HT-29 (cell line): ENCODE data around the gene ADAMTS15. TPM values are rescaled to one million over a fixed set of nuclear protein-coding genes. Genes with fewer than 3 reads are reported as not detected.
"Not testable (repeated sequence)": the region's sequence is repeated elsewhere in the genome, so short reads cannot be mapped to it uniquely, and the experiment has no call there.

Experiments
- DNase-seq: peaks from one replicate; pipeline ENCODE4 v3.0.0-alpha.2; 2015; ENCODE audit warnings: low spot score
- total RNA-seq: library from RNA; depleted of rRNA; stranded (reverse); fragments of >200 nt; shearing (Covaris generic); gene quantifications from 2 replicates; pipeline ENCODE4 v1.2.3, GENCODE V29; 2014

Gene ADAMTS15
- total RNA-seq, 1 experiment from 2014 or later, result not detected

DNA sequence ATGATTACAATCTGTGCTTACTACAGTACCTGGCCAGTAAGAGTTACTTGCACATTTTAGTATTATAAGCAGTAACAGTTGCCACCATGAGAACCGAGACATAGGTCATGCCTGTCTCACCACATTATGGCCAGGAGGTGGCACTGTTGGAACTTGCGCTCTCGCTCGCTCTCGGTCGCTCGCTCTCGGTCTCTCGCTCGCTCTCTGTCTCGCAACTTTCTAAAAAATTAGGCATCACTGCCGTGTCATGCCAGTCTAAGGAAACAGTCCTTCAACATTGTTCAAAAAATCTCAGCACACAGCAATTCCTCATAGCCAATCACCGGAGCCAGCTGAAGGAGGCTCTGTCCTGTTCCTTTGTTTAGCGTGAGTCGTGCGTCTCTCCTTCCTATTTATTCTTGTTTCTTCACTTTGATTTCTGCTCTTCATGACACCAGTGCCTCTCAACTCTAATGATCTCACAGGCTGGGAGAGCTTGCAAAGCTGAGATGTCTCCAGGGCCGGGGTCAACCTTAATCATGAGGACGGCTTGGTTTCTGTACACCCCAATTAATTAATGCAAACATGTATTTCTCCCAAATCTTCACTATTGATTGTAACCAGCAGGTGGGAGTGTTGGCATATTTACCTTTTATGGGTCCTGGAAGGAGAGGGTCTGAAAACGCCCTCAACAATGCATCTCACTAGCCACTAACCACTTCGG lies 13.8 kb upstream of the ADAMTS15 start:
- DNase-seq, result peak; percentile 95

DNA sequence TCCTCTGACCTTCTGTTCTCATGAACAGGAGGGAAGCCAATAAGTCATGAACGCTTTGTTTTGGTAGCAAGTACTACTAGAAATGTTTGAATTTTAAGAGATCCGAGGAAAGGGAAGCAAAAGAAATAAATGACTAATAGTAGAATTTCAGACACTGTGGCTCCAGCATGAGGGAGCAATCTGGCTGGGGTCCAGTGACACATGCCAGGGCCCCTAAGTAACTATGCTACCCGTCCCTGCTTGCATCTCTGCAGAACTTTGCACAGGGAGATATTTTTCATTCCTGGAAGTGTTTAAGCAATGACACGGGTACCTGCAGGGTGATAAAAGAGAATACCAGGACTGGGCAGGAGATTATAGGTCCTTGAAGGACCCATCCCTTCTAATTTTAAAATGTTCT lies 12.8 kb upstream of the ADAMTS15 start:
- no peak for DNase-seq

DNA sequence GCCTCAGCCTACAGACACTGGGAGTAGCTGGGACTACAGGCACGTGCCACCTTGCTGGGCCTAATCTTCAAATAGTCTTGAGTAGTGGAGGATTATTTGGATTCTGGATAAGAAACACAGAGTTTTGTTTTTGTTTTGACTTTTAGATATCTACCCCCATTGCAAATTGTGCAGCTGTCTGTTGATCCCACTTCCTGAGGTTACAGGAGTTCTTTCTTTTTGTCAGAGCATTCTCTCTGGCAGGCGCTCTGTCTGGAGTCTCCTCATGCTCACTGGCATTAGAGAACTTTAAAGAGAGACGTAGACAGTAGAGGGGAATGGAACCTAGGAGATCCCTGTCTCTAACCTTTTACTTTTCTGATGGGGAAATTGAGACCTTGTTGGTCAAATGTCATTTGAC lies 12.3 kb upstream of the ADAMTS15 start:
- no peak for DNase-seq

DNA sequence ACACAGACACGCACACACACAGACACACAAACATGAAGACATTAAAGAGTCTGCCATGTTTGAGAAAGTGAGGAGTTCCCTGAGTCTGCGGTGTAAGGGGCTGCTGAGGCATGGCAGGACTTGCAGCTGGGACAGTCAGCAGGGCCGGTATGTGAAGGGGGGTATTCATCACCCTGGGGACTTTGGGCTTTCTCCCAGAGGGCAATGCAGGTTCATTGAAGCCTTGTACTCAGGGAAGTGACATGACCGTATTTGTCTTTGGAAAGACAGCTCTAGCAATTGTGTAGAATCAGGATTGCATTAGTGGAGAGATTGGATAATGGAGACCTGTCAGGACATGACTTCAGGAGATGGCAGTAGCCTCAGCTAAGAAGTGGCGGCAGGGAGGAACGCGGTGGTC lies 10.6 kb upstream of the ADAMTS15 start:
- DNase-seq, result no peak

DNA sequence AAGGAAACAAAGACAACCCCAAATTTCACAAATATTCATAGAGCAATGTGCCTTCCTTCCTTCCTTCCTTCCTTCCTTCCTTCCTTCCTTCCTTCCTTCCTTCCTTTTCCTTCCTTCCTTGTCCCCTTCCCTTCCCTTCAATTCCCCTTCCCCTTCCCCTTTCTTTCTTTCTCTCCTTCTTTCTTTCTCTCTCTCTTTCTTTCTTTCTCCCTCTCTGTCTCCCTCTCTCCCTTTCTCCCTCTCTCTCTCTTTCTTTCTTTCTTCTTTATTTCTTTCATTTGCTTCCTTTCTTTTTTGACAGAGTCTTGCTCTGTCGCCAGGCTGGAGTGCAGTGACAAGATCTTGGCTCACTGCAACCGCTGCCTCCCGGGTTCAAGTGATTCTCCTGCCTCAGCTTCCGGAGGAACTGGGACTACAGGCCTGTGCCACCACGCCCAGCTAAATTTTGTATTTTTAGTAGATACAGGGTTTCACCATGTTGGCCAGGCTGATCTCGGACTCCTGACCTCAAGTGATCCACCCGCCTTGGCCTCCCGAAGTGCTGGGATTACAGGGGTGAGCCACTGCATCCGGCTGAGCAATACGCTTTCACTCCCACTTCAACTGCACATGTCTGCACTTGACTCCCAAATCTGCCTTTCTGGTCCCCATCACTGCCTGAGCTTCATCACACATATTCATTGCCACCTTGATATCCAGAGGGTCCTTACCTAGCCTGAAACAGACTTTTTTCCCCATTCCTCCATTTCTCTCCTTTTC lies 9.9 kb upstream of the ADAMTS15 start:
- DNase-seq, result not testable (repeated sequence)

DNA sequence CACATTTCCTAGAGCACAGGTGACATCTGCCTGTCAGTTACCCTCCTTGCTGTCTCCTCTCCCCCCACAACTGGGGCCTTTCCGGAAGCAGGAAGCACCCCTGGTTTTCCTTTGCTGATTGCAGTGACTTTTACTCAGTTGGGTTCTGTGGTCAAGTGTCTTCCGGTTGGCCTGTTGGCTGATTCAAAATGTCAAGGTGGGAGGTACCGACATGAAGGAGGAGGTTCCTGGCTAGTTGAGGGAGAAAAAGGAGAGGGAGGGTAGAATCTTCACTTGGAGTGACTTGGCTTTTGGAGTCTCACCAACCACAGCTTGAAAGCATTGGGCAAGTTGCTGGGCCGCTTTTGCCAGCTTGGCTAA lies 9.3 kb upstream of the ADAMTS15 start:
- no peak for DNase-seq

DNA sequence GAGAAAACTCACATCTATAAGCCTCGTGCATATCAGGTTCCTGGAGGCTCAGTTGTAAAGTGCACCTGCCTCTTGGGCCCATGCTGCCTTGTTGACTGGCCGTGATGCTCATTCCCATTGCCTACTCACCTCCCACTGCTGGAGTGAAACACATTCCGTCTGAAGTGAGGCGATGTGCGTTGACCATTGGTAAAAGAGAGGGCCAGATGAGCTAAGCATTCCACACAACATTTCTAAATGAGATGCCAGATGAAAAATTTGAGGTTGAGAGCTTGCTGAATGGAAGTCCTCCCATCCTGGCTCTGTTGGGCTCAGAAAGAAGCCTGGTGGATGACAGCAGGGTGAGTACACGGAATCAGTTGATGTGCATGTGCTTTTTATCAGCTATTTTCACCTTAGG lies 8.6 kb upstream of the ADAMTS15 start:
- DNase-seq, result no peak

DNA sequence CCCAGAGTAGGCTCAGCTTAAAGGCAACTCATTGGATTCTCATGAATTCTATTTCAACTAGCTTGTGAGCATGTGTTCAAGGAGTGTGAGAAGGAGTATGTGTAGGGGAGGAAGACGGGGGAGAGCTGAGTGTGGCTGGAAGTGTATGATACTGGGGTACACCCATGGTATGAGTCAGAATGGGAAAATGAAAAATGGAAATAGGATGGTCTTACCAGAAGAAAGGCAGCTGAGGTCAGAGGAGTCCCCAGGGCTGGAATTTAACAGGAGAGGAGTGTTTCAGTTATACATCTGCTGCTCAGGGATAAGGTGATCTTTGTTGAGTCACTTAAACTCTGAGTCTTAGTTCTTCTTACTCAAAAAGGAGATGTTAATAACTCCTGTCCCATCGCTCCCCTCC lies 6.7 kb upstream of the ADAMTS15 start:
- DNase-seq, result no peak

DNA sequence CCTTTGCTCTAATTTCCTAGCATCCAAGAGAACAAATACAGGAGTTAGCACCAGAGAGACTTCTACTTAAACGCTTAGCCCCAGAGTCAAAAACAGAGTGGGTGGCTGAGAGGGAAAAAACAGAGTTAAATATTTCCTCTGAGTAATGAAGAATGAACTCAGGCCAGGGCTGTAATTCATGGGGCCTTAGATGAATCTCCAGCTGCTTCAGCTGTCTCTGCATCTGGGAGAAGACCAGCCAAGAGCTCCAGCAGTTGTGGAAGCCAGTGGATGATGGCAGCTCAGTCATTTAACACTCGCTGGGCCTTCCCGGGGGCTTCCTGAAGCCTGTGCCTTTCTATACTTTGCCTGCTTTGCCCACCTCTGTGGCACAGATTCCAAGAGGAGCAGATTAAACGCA lies 5.7 kb upstream of the ADAMTS15 start:
- no peak for DNase-seq

DNA sequence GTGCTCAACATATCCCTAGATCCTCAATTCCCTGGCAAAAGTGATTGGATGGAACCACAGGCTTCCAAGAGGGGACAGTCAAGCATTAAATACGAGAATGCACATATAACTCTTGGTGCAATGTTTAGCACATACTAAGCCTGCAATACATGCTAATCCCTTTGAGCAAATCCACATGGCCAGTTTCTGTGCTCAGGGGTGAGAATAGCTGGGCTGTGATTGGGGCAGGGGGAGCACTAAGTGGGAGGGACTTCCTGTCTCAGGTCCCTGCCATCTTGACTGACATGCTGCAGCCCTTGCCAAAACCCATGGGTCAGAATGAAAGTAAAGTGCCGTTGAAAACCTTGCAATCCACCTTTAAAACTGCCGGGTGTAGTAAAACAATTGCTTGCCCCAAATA lies 2.7 kb upstream of the ADAMTS15 start:
- DNase-seq, result no peak

DNA sequence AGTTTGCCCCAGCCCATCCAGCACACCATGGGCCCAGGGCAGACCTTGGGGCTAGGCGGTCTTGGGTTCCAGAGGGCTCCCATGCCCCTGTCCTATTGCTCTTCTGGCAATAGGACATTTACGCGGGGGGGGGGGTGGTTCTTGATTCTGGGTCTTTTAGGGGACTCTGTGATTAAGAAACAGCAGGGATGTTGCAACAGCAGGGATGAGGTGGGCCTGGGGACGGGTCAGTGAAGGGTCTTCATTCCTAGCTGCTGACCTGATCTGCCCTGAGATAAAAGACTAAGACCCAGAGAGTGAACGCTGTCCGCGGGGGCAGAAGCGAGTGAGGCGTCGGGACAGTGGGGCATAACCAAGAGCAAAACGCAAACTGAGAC lies 418 bp upstream of the ADAMTS15 start:
- no peak for DNase-seq

DNA sequence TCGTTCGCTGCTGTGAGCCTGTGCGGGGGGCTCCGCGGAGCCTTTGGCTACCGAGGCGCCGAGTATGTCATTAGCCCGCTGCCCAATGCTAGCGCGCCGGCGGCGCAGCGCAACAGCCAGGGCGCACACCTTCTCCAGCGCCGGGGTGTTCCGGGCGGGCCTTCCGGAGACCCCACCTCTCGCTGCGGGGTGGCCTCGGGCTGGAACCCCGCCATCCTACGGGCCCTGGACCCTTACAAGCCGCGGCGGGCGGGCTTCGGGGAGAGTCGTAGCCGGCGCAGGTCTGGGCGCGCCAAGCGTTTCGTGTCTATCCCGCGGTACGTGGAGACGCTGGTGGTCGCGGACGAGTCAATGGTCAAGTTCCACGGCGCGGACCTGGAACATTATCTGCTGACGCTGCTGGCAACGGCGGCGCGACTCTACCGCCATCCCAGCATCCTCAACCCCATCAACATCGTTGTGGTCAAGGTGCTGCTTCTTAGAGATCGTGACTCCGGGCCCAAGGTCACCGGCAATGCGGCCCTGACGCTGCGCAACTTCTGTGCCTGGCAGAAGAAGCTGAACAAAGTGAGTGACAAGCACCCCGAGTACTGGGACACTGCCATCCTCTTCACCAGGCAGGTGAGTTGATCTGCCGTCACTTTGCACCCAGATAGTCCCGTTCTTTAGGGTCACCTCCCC lies 1.0 kb downstream of the ADAMTS15 start:
- DNase-seq, result no peak

DNA sequence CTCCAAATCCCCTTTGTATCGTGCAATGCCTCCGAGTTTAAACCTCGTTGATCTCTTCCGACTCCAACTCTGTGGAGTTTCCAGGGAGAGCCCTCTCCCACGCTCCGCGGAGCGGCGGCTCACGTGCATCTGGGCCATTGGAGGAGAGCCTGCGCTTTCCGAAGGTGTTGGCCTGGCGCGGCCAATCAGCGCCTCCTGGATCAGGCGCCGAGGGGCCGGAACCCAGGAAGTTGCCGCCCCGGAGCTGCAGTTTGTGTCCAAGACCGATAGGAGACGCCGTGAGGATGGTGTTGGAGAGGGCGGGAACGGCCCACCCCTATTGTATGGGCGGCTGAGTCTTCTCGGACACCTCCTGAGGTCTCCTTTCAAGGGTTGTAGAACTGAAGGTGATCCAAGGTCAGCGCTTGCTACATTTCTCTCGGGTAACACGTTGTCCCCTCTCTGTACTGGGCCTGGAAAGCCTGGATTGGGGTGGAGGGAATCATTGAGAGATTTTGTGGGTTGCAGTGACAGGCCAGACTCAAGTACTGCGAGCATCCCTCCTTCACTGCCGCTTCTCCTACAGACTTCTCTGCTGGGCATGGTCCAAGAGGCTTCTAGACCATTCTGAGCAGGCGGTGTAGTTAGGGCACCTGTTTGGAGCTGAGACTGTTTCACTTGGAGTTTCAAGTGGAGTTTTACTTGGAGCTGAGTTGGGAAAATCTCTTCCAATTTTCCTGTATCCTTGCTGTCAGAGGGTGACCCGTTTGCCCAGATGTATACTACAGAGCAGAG lies 1.7 kb downstream of the ADAMTS15 start:
- no peak for DNase-seq

DNA sequence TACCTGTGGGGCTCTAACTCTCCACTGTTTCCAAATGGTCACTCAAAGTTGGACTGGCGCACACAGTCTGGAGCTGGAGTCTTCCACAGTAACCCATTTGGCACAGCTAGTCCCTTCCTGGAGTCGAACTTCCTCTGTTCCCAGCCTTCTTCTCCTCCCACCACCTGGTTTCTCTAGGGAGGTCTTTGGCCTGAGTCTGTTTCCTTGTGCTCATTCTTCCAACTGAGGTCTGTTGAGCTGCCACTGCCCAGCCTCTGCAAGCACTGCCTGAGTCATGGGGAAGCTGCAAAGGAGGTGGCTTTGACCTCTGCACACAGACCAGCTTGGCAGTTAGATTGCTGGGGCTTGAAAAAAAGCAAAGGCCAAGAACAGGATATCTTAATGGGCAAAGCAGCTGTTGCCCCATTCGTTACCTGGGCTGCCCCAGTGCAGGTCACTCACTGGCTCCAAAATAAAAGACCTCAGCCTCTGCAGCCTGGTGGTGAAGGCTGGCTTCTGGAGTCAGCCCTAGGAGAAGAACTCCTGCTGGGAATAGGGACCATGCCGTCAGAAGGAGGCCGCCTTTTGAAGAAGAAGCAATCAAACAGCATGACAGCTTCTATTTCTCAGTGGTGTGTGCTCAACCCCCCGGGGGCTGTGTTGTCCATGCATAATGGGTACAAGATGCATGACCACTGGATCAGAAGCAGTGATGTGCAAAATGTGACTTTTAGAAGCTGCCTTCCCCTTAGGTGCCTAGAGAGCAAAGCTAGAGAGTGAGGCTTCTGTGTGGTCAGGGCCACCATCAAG lies 3.0 kb downstream of the ADAMTS15 start:
- DNase-seq, result no peak

DNA sequence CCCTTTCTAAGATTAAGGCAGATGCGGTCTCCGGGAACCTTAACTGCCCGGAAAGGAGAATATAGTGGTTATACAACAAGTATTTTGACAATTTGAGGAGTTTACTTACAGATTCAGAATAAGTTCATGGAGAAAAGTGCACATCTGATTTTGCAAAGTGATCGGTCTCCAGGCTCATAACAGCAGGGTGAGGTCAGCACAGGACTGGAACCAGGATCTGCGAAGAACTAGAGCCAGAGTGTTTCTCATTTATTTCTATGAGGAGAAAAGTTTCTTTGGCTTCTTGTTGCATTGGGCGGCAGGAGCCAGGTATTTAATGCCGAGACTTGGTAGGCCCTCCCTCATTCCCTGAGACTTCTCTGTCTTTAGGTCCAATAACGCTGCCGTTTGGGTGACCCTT lies 3.7 kb downstream of the ADAMTS15 start:
- no peak for DNase-seq

DNA sequence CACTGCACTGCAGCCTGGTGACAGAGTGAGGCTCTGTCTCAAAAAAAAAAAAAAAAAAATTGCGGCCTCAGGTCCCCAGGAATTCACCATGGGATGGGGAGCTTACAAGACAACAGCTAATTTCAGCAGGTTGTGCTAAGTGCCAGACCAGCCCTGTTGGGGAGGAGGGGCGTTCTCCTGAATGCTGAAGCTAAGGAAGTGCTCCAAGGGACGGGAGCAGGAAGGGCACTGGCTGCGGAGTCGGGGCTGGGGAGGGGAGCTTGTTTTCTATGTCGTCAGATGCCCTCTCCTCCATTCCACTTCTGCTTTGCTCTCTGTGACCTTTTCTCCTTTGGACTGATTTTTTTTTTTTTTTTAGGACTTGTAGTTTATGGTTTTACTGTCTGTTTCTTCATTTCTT lies 4.5 kb downstream of the ADAMTS15 start:
- no peak for DNase-seq

DNA sequence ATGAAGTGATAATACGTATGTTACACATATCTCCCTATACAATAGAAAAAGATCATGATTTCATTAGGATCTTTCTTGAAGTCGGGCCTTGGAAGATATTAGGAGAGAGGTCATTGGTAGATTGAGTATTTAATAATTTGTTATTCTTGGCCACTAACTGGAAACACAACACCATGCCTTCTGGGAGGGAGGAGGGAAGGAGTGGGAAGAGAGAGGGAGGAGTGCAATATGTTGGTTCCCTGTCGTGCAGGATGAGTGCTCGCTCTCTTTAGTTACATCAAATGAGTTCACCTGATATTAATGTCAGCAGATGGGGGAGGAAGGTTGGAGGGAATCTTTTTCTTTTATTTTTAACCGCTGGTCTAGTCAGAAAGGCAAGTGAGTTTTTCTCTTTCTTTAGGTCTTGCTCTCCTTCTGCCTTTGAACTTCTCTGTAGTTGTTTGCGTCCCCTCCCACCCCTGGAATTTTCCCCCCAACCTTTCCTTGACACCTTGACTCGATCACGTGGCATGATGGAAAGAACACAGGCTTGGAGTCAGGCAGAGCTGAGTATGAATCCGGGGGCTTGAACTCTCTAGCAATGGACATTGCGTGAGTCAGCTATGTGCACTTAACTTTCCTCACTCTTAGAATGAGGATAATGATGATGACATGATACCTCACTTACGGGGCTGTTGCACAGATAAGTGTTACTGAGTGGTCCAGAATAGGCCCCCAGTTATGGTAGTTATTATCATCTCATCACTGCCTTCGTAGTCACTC lies 6.2 kb downstream of the ADAMTS15 start:
- DNase-seq, result no peak

DNA sequence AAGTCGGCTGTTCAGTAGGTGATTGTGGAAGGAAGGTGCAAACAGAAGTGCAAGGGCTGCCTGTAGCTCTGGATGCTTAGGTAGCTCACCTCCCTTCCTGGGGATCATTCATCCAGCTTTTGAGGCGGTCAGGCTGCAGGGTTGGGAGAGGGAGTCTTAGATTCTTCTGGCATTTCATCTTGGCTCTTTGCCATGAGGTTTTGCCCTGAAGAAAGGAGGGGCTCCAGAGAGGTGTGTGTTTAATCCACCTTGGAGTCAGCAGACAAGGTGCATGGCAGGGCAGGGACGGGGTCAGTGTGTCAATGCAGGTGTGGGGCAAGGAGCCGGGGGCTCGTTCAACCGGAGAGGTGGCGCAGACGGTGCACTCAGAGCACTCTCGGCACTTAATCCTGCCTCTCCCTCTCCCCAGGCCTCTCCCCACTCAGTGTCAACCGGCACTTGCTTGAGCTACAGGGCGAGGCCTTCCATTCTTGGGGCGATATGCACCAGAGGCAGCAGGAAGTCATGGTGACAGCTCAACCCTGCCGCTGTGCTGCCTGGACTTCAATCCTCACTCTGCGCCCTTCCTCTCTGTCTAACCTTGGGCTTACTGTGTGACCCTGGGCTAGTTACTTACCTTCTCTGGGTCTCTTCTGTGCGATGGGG lies 7.2 kb downstream of the ADAMTS15 start:
- no peak for DNase-seq

DNA sequence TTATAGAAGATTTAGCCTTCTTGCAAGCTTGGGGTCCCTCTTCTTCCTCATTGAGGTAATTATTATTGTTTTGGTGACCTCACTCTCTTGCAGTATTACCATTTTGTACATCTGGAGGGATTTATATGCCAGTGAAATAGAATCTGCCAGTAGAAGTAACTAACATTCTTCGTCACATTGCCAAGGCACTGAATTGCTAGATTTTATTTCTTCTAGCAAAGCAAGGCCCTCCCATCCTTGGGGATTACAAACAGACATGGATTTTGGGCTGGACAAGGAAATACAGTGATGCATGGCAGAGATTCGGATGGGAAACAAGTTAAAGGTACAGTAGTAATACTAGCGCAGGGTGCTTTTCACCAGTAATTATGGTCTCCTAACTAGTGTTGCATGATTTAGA lies 7.8 kb downstream of the ADAMTS15 start:
- no peak for DNase-seq
